C4-2B (cell line): ENCODE measurements around the gene CD40.

Experiments
- H3K27ac ChIP-seq: fragments of 450-650 bp; 2 replicates; pipeline ENCODE4 v1.5.1; 2017
- CTCF ChIP-seq: fragments of 450-650 bp; conservative IDR thresholded peaks from 2 replicates; pipeline ENCODE4 v1.5.1; 2017; ENCODE audit warnings: mild to moderate bottlenecking
- ZFX ChIP-seq: fragments of 450-650 bp; IDR thresholded peaks from 2 replicates; pipeline ENCODE4 v1.6.1; 2017

CD40 gene

GRCh38 chr20:46161921-46162320 is 43.8 kb downstream of the CD40 start:
- TF ChIP-seq CTCF (no peak), ZFX (no peak)
- no peak overlapping the region for H3K27ac ChIP-seq

- no peak for TF ChIP-seq CTCF
- no peak for TF ChIP-seq ZFX
- H3K27ac ChIP-seq, result no peak overlapping the region
Measured at GRCh38 chr20:46164254-46164653, 46.1 kb downstream of the CD40 start.

- no peak overlapping the region for H3K27ac ChIP-seq
- TF ChIP-seq CTCF (no peak), ZFX (no peak)
Measured at GRCh38 chr20:46167080-46167479, 49.0 kb downstream of the CD40 start.

GRCh38 chr20:46168438-46168837 is 50.3 kb downstream of the CD40 start:
- TF ChIP-seq ZFX (no peak), CTCF (no peak)

GRCh38 chr20:46169245-46170171 is 51.4 kb downstream of the CD40 start:
- no peak overlapping the region for H3K27ac ChIP-seq
- TF ChIP-seq CTCF (no peak), ZFX (no peak)

More at GRCh38 chr20:46168438-46168837, 50.3 kb downstream of the CD40 start:
- no peak overlapping the region for H3K27ac ChIP-seq

- TF ChIP-seq ZFX (no peak), CTCF (no peak)
- no peak overlapping the region for H3K27ac ChIP-seq
Measured at GRCh38 chr20:46171476-46171875, 53.4 kb downstream of the CD40 start.

GRCh38 chr20:46171909-46172308 is 53.8 kb downstream of the CD40 start:
- TF ChIP-seq ZFX (no peak), CTCF (no peak)
- no peak overlapping the region for H3K27ac ChIP-seq
